Heart left ventricle (tissue), 13 donors: ENCODE results near the gene TIGD6.

Experiments
- POLR2A ChIP-seq, 2 donors: fragments of 450-650 bp; IDR thresholded peaks; one replicate each; pipeline ENCODE4 v1.6.1; 2017; ENCODE audit warnings: antibody characterized with exemption in 2 of 2, mild to moderate bottlenecking in 2 of 2, moderate library complexity in 2 of 2
- TF ChIP-seq, protein P1 (sequence below), 12 donors: fragments of 200-600 bp; sonication (generic) in 4 of 12; IDR thresholded peaks; one replicate each; pipeline versions ENCODE4 v1.5.0 to v1.8.0; 2018 to 2022; ENCODE audit warnings: antibody characterized with exemption in 12 of 12, mild to moderate bottlenecking in 5 of 12
- donor health status: ischemic (EF 13 %, LVEDD 7.1; RV severe dilation, severe dysfunction).
- donor health status: DM: no; HTN: yes; CAD: no.
- donor health status: DM: no; HTN: no; CAD: no.
- donor health status: ischemic (EF 25% LVEDD 6.9; RV normal size, moderate dysfunction).
- donor health status: ischemic (EF 25% LVEDD 5.7; RV mildly dilated, moderate dysfunction).
- donor health status: ischemic (EF 35%, LVEDD 5.7; RV mildly dilated, moderate dysfunction).
- donor health status: nonischemic (EF 11% LVEDD 7.7; RV severe dilation, severe dysfunction).
- donor health status: DM: yes; HTN: yes; CAD: no.
- donor health status: PGD.
- donor health status: ischemic (EF 29% LVEDD 5.4; RV normal size, mild dysfunction).
- donor health status: nonischemic (EF 23%, LVEDD 6.1; RV moderate dilation, normal function).

DNA sequence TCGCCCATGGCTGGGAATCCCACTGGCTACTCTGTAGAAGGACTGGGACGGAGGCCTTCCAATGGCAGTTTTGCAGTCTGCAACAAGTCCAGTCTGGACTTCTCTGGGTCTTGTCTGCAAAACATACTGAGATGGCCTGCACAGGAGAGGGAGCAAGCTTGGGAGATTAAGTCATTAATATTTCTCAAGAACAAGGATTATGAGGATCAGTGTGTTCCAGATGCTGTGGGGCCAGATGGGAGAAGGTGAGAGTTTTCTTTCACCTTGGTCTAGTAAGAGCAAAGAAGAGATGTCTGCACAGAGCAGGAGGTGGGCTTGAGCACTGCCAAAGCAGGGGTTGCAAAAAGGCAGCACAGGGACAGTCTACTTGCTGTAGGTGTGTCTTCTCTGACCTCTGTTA, 55.8 kb downstream of the TIGD6 start, which contains the start of gene PDE6A:
- TF ChIP-seq, protein P1, sequence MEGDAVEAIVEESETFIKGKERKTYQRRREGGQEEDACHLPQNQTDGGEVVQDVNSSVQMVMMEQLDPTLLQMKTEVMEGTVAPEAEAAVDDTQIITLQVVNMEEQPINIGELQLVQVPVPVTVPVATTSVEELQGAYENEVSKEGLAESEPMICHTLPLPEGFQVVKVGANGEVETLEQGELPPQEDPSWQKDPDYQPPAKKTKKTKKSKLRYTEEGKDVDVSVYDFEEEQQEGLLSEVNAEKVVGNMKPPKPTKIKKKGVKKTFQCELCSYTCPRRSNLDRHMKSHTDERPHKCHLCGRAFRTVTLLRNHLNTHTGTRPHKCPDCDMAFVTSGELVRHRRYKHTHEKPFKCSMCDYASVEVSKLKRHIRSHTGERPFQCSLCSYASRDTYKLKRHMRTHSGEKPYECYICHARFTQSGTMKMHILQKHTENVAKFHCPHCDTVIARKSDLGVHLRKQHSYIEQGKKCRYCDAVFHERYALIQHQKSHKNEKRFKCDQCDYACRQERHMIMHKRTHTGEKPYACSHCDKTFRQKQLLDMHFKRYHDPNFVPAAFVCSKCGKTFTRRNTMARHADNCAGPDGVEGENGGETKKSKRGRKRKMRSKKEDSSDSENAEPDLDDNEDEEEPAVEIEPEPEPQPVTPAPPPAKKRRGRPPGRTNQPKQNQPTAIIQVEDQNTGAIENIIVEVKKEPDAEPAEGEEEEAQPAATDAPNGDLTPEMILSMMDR (IDR thresholded peaks at IDR 0.05), result no peak
- no peak for TF ChIP-seq POLR2A (IDR thresholded peaks at IDR 0.05)
